Adipose tissue (tissue), 3 donors: ENCODE measurements around the gene CTBP2. TPM values are rescaled to one million over a fixed set of nuclear protein-coding genes. Genes with fewer than 3 reads are reported as not detected.
A peak's percentile ranks its signal among the peaks of the same experiment; 100 is the strongest.

Experiments
- H3K27ac ChIP-seq: one replicate; pipeline ENCODE4 v1.5.1; 2013; ENCODE audit warnings: low read depth, low read length
- WGBS, 3 donors: extraction: QIAGEN DNeasy Blood & Tissue Kit; methylation state at CpG; one replicate each; pipeline ENCODE4 v1.1.7; 2013; 5-methylcytosine and 5-hydroxymethylcytosine counted together
- polyA plus RNA-seq, 3 donors: library from polyadenylated mRNA; stranded (reverse); fragments of 200-250 nt; gene quantifications; one replicate each; pipeline ENCODE4 v1.2.3, GENCODE V29; 2013
- donor health status: healthy with polysubstance abuse.
- donor health status: Bipolar disorder and iron deficiency.
- donor health status: healthy.

CTBP2 gene
- polyA plus RNA-seq, 3 donors: 18.9 to 29.8 (median 29.5) TPM

GRCh38 chr10:125027871-125028869, 132.2 kb downstream of the CTBP2 start:
- no peak overlapping the region for H3K27ac ChIP-seq
- 78 to 84% (median 78%) methylated on average over 17 of the region's 17 CpGs for WGBS, 3 donors

- no peak overlapping the region for H3K27ac ChIP-seq
- WGBS, 3 donors: 94% methylated on average over 39 to 40 of the region's 40 CpGs
These were observed 133.2 kb downstream of the CTBP2 start for GRCh38 chr10:125026974-125027735.

- WGBS, 3 donors: 94 to 98% (median 96%) methylated on average over 45 to 51 of the region's 51 CpGs
- H3K27ac ChIP-seq: no peak overlapping the region
These were observed 134.1 kb downstream of the CTBP2 start for GRCh38 chr10:125026036-125026931.

GRCh38 chr10:125025341-125025740, 135.0 kb downstream of the CTBP2 start:
- H3K27ac ChIP-seq: no peak overlapping the region
- WGBS, 3 donors: 50 to 64% (median 62%) methylated on average over 12 of the region's 12 CpGs

GRCh38 chr10:125024497-125025234, 135.7 kb downstream of the CTBP2 start:
- 42 to 68% (median 67%) methylated on average over 16 of the region's 16 CpGs for WGBS, 3 donors
- no peak overlapping the region for H3K27ac ChIP-seq

GRCh38 chr10:125023862-125024496, 136.4 kb downstream of the CTBP2 start:
- WGBS, 3 donors: 27 to 58% (median 54%) methylated on average over 26 of the region's 26 CpGs
- H3K27ac ChIP-seq: no peak overlapping the region

- H3K27ac ChIP-seq: no peak overlapping the region
- 32 to 85% (median 64%) methylated on average over 21 of the region's 21 CpGs for WGBS, 3 donors
These were observed 137.1 kb downstream of the CTBP2 start for GRCh38 chr10:125023255-125023654.

GRCh38 chr10:125022671-125023070, 137.7 kb downstream of the CTBP2 start:
- no peak overlapping the region for H3K27ac ChIP-seq
- WGBS, 3 donors: 94 to 98% (median 96%) methylated on average over 8 of the region's 8 CpGs

GRCh38 chr10:125021686-125022344, 138.5 kb downstream of the CTBP2 start:
- WGBS, 3 donors: 46 to 90% (median 87%) methylated on average over 17 of the region's 17 CpGs

GRCh38 chr10:125020871-125021270, 139.5 kb downstream of the CTBP2 start:
- WGBS, 3 donors: 92 to 94% (median 93%) methylated on average over 9 of the region's 9 CpGs
- H3K27ac ChIP-seq: no peak overlapping the region

More at GRCh38 chr10:125021686-125022344, 138.5 kb downstream of the CTBP2 start:
- H3K27ac ChIP-seq: no peak overlapping the region

GRCh38 chr10:125020386-125020785, 140.0 kb downstream of the CTBP2 start:
- 88 to 96% (median 94%) methylated on average over 17 of the region's 17 CpGs for WGBS, 3 donors
- H3K27ac ChIP-seq: no peak overlapping the region

- 80 to 86% (median 86%) methylated on average over 9 of the region's 9 CpGs for WGBS, 3 donors
- no peak overlapping the region for H3K27ac ChIP-seq
These were observed 141.7 kb downstream of the CTBP2 start for GRCh38 chr10:125018576-125019143.

GRCh38 chr10:125017547-125018298, 142.6 kb downstream of the CTBP2 start:
- no peak overlapping the region for H3K27ac ChIP-seq
- 68 to 81% (median 77%) methylated on average over 12 of the region's 12 CpGs for WGBS, 3 donors

GRCh38 chr10:125016611-125017202, 143.7 kb downstream of the CTBP2 start:
- 43 to 76% (median 57%) methylated on average over 14 of the region's 14 CpGs for WGBS, 3 donors
- peak overlapping the region; percentile 38 for H3K27ac ChIP-seq

GRCh38 chr10:125016123-125016522, 144.2 kb downstream of the CTBP2 start:
- no peak overlapping the region for H3K27ac ChIP-seq
- WGBS, 3 donors: 46 to 84% (median 60%) methylated on average over 10 of the region's 10 CpGs
